Measurements from ENCODE around the gene CERS6. TPM values are rescaled to one million over a fixed set of nuclear protein-coding genes. Genes with fewer than 3 reads are reported as not detected.

Gene CERS6
- total and polyA plus RNA-seq, 2 experiments from 2014 or later = 40.9 to 99.1 TPM

DNA sequence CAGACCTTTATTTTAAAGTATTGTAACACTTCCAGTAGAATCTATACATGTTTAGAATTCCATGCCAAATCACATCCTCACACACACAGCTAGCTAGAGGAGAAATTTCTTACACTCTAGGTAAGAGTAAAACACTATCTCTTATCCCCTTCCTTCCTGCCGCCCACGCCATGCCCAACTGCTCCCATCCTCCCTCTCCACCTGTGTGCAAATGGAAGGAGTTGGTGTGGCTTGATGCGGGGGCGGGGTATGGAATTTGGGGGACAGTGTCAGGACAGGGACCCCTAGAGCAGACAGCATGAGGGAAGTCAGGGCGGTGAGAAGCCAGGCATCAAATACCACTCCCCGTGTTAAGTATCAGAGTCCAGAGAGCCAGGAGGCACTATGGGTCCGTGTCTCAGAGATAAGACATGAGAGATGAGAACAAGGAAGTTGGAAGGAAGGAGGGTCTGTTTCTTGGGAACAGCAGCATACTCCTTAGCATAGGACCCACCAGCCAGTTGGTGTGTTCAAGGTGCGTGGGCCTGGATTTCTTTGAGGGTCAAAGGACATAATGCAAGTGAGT, 297.8 kb downstream of the CERS6 start:
- Histone ChIP-seq H3K4me3 (no peak overlapping the region), H3K9me2 (replicated peaks; ENCODE audit: insufficient read depth) (no peaks in the 10 kb centered on the region), H3K27ac (no peak overlapping the region), H3K36me3 (replicated peaks; ENCODE audit: insufficient read depth, low read depth) (no peaks in the 10 kb centered on the region), H2AFZ (no peak overlapping the region), H4K20me1 (ENCODE audit: insufficient read depth, poor library complexity, severe bottlenecking) (no peaks in the 10 kb centered on the region), H3K27me3 (no peaks in the 10 kb centered on the region), H3K9me3 (ENCODE audit: low read depth) (no peaks in the 10 kb centered on the region), H3K79me2 (no peaks in the 10 kb centered on the region), H3K4me2 (no peak overlapping the region), H3K4me1 (ENCODE audit: insufficient read depth) (no peaks in the 10 kb centered on the region)
- no peak for DNase-seq (ENCODE audit: low spot score)
- TF ChIP-seq EZH2 (IDR thresholded peaks at IDR 0.05; ENCODE audit: borderline replicate concordance) (no peak), CTCF (IDR thresholded peaks at IDR 0.05; ENCODE audit: poor library complexity) (no peak), EZH2phosphoT487 (IDR thresholded peaks at IDR 0.05; ENCODE audit: low read depth, severe bottlenecking, unreplicated experiment) (no peak)
- 85% methylated on average over 8 of the region's 8 CpGs for WGBS (ENCODE audit: low lambda C conversion rate, missing lambda C conversion rate)

DNA sequence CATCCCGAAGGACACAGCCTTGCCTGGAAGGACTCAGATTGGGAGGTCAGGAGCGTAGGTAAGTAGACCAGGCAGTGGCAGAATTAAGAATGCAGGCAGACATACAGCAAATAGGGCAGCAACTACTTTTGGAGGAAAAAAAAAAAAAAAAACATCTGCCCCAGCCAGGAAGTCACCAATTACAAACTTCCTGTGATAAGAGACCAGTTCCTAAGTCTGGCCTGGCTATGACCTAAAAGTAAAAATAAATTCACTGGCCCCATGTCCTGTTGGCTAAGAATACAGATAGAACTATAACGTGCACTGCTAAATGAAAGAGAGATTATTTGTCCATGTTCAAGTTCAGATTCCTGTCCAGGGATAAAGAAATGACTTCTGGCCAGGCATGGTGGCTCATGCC, 301.2 kb downstream of the CERS6 start:
- Histone ChIP-seq H3K4me1 (ENCODE audit: insufficient read depth) (no peaks in the 10 kb centered on the region), H3K4me2 (no peak overlapping the region), H3K27ac (no peak overlapping the region), H2AFZ (no peak overlapping the region), H3K9me3 (ENCODE audit: low read depth) (no peaks in the 10 kb centered on the region), H3K27me3 (no peaks in the 10 kb centered on the region), H3K4me3 (no peak overlapping the region), H3K9me2 (replicated peaks; ENCODE audit: insufficient read depth) (no peaks in the 10 kb centered on the region), H3K79me2 (no peaks in the 10 kb centered on the region), H4K20me1 (ENCODE audit: insufficient read depth, poor library complexity, severe bottlenecking) (no peaks in the 10 kb centered on the region), H3K36me3 (replicated peaks; ENCODE audit: insufficient read depth, low read depth) (no peaks in the 10 kb centered on the region)
- WGBS (ENCODE audit: low lambda C conversion rate, missing lambda C conversion rate) = 93% methylated on average over 3 of the region's 3 CpGs
- TF ChIP-seq EZH2 (IDR thresholded peaks at IDR 0.05; ENCODE audit: borderline replicate concordance) (no peak), EZH2phosphoT487 (IDR thresholded peaks at IDR 0.05; ENCODE audit: low read depth, severe bottlenecking, unreplicated experiment) (no peak), CTCF (IDR thresholded peaks at IDR 0.05; ENCODE audit: poor library complexity) (no peak)
- no peak for DNase-seq (ENCODE audit: low spot score)

GRCh38 chr2:168758970-168759820, 303.1 kb downstream of the CERS6 start:
- Histone ChIP-seq H3K9me2 (replicated peaks; ENCODE audit: insufficient read depth) (no peaks in the 10 kb centered on the region), H3K79me2 (no peaks in the 10 kb centered on the region), H4K20me1 (ENCODE audit: insufficient read depth, poor library complexity, severe bottlenecking) (no peaks in the 10 kb centered on the region), H3K36me3 (replicated peaks; ENCODE audit: insufficient read depth, low read depth) (no peaks in the 10 kb centered on the region), H3K9me3 (ENCODE audit: low read depth) (no peaks in the 10 kb centered on the region), H3K27ac (no peak overlapping the region), H2AFZ (no peak overlapping the region), H3K4me3 (no peak overlapping the region), H3K4me1 (ENCODE audit: insufficient read depth) (no peaks in the 10 kb centered on the region), H3K27me3 (no peaks in the 10 kb centered on the region), H3K4me2 (no peak overlapping the region)
- peak; percentile 62 for DNase-seq (ENCODE audit: low spot score)
- TF ChIP-seq EZH2 (IDR thresholded peaks at IDR 0.05; ENCODE audit: borderline replicate concordance) = no peak
- no peak for TF ChIP-seq EZH2phosphoT487 (IDR thresholded peaks at IDR 0.05; ENCODE audit: low read depth, severe bottlenecking, unreplicated experiment)
- peak; percentile 64 for TF ChIP-seq CTCF (IDR thresholded peaks at IDR 0.05; ENCODE audit: poor library complexity)
- WGBS (ENCODE audit: low lambda C conversion rate, missing lambda C conversion rate) = 50% methylated on average over 3 of the region's 3 CpGs
